Activated CD4-positive, alpha-beta T cell treated with anti-CD3 and anti-CD28 coated beads, Interleukin-2, amount 50 U/mL, for 48 hours (primary cell): ENCODE measurements around the gene LRCH1.
"Not testable (repeated sequence)": the region's sequence is repeated elsewhere in the genome, so short reads cannot be mapped to it uniquely, and the experiment has no call there.

Source experiments
- DNase-seq, 2 experiments: peaks; one replicate each; pipeline ENCODE4 v3.0.0-alpha.2; 2020

The LRCH1 gene

DNA sequence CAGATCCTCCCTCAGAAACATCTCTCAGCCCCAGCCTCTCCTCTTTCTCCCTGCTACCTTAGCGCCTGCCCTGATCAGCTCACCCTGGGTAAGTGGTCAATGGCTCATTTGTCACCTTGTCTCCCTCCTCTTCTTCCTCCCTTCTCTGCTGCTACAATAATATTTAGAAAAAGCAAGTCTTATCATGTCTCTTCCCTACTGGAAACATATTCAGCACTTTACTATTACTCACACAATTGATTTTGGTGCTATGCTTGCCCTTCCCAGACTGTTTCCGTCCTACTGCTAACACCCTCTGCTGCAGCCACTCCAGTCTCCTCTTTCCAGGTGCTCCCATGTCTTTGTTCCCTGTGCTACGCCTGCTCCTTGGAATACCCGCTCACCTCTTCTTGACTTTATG, 208.2 kb downstream of the LRCH1 start:
- no peak for DNase-seq

DNA sequence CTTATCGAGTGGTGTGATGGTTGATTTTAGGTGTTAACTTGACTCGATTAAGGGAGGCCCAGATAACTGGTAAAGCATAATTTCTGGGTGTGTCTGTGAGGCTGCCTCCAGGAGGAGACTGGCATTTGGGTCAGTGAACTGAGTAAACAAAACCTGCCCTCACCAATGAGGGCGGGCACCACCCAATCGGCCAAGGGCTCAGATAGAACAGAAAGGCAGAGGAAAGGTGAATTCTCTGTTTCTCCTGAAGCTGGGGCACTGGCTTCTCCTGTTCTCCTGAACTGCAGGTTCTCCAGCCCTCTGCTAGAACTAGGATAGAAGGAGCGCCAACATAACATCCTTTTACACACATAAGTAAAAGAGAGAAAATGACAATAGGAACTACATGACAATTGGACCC, 208.9 kb downstream of the LRCH1 start:
- DNase-seq, result no peak

DNA sequence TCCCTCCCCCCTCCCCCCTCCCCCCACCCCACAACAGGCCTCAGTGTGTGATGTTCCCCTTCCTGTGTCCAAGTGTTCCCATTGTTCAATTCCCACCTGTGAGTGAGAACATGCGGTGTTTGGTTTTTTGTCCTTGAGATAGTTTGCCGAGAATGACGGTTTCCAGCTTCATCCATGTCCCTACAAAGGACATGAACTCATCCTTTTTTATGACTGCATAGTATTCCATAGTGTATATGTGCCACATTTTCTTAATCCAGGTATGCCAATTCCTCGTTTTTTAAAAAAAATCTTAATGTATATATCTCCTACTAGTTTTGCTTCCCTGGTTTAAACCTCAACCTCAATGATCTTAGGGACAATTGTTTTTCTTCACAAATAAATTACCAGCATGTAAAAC, 217.0 kb downstream of the LRCH1 start:
- DNase-seq, result not testable (repeated sequence)

DNA sequence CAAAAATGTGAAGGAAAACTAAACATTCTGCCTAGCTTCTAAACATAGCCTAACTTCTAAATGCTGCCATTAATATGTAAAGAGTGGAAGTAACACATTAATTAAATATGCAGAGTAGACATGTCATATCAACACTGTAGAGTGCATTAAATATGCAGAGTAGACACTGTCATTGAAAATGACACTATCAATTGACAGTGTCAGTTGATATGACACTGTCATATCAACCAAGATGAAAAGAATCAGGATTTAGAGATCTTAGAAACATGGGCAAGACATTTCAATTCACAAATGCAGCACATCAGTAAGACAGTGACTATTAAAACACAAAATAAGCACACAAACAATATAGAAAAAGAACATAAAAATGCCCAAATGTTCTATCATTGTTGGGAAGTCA, 218.7 kb downstream of the LRCH1 start:
- no peak for DNase-seq

DNA sequence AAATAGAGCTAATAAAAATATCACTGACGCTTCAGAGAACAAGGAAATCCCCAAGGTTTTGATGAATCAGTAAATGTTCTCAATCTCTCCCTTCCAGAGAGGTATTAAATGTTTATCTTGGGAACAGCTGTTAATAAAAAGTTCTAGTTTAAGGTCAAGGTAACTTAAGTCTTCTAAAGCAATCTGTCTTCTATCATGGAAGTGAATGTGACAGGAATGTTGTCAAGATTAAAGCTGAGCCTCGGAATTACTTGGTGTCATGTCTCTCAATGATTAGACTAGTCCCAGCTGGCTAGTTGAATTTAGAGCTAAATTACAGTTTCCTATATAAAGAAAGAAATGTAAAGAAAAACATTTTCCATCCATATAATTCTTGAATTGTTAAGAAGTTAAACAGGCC, 220.6 kb downstream of the LRCH1 start:
- no peak for DNase-seq

DNA sequence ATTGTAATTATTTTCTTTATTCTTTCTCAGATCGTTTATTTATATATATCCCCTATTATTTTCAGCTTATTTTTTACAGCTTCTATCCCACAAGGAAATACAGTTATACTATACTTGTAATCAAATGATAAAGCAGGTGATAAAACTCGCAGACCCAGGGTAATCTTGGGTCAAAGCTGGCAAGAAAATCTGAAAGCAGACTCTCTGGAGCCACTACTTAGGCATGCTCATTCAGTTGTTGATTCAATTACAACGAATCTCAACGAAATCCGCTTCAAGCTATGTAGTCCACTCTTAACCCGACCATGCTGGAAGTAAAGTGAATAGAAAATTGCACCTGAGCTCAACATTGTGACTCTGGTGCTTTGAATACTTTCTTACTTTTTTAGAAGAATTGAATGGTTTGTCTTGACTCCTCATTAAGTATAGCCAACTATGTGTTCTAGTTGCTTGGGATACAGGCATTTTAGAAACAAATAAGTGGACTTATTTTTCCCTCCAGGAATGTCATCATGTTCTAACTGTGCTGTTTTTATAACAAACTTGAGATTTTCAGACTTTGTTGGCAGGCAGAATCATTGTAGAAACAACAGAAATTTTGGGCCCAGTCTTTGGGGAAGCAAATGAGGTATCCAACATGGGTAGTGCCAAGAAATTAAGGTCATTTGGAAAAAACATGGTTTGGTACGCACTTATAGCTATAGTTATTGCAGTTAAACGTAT, 222.6 kb downstream of the LRCH1 start:
- DNase-seq, result no peak

DNA sequence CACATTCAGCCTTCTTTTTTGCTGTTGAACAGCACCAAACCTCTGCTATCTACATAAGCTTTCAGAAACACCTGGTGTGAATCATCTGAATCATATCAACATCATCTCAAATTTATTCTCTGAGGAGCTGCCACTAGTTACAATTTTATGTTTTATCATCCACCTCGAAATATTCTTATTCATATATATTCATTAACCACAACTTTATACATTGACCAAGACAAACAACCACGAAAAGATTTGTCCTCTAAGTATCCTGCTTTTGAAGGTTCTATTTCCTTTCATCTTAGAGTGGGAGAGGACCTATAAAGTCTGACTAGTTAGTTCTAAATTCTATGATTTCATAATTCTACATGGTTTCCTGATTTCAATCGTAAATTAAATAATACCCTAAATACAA, 225.1 kb downstream of the LRCH1 start:
- no peak for DNase-seq

DNA sequence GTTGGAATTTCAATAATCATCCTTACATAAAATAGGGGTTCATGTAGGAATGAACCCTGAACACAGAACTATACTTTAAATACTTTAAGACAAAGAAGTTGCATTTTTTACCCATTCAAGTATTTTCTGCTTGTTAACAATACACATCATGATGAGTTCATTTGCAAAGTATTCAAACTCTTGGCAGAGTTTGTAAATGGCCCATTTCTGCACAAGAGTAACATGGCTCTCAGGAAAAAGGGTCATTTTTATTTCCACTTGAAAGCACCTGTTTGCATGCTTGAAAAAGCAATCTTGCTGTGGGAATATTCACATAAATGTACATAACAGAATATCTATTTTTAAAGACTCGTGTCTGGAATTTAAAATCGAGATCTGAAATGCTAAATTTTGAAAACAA, 225.9 kb downstream of the LRCH1 start:
- DNase-seq, result no peak

DNA sequence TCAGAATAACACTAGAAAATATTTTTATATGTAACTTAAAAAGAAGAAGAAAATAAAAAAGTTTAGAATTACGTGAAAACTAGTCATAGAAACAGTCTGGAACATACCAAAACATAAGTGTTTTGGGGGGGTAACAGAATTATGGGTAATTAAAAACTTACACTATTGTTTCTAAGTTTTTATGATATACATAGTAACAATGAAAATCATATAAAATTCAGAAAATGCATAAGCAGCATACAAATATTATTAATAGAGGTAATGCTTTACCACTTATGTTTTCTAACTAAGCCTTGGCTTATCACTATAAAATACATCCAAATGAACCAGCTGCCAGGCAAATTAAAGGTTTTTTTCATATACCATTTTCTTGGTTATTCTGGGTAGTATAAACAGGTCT, 229.1 kb downstream of the LRCH1 start:
- no peak for DNase-seq

DNA sequence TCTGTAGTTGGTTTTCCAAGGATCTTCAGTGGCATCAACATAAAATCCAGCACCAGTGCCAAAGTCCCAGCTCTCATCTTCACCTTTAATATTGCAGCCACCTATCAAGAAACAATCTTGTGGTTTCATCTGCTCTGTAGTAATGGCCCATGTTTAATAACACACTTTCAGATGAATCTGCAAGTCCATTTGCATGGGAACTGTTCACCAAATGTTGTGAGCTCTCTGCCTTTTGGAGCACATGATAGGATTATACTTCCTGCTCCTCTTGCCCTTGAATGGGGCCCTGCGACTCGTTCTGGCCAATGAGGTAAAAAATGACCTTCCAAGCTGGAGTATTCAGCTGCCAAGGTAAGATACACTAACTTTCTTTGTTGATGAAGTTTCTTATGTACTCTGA, 229.7 kb downstream of the LRCH1 start:
- no peak for DNase-seq

DNA sequence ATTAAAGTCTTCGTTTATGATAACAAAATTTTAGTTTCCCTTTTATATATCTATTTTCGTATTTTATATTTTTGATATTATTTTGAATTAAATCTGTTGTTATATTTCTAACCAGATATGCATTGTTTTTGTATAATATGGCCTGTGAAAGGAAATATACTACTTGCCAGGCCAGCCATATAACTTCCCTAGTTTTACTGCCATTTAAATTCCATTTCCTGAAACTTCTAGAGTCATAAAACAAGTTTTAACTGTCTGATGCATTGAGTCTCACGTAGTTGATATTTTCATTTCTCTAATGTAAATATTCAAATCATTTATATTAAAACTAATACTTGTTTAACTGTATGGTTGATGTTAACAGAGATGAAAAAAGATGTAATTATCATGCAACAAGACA, 230.5 kb downstream of the LRCH1 start:
- no peak for DNase-seq

DNA sequence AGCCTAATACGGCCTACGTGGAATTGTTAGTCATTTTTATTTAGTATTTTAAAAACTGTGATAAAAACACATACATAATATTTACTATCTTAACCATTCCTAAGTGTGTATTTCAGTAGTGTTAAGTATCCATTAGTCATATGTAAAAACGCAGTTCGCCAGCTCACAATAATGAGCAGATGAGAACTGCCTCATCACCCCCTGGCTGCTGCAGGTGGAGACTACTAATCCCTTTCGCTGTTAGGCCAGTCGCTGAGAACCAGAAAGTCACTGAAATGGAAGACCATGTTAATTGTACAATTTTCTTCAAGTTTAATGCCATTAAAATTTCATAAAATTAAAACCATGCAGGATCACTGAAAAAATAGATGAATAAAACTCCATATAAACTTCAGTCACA, 242.4 kb downstream of the LRCH1 start:
- DNase-seq, result no peak

DNA sequence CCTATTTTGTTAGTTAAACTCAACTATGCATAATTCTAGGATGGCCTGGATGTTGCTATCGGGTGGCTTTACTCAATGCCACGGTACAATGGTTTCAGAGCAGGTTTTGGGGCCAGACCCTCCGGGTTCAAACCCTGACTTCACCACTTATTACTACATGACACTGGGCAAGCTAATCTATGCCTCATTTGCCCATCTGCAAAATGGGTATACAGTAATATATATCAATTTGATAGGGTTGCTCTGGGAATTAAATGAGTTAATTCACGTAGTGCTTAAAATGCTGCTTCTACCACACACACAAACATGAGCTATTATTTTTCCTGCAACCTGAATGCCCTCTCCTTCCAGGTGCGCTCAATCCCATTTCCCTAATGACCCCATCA, 243.2 kb downstream of the LRCH1 start:
- no peak for DNase-seq

DNA sequence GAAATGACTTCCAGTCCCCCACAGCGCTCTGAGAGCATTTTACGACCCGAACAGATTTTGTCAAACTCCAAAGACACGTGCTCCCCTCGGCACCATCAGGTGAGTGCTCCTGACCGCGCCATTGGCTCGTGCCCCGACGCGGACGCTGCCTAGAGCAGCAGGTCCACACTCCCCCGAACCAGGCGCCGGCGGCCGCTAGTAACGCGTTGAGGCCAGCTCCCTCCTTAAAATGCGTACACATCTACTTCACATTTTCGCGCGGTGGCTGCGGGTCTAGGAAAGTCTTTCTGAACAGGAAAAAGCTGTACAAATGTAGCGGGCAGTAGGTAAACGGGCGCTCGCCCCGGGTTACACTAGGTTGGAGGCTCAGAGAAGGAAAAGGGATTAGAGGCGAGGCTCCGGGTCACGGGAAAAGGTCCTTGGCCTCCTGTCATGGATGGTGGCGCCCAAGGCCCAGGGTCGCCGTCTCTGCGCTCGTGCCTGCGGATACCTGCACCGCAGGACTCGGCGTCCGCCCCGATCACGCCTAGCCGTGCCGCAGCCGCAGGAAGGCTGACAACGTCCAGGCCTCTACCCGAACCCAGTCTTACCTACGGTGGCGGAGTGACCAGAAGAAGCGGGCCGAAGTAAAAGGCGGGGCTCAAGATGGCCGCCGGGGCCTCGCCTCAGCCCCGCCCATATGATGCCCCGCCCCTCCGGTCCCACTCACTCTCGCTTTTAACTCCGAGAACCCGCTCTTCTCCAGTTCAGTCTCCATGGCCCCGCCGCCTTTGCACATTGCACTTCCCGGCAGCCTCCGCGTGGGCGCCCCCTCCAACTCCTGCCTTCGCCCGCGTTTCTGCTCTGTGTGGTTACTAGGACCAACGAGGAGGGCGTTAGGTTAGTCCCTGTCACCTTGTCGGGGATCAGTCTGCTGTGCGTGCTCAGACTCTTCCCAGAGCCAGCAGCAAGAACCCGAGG, 243.8 kb downstream of the LRCH1 start, which contains the start of gene ESD:
ESD (minus strand) TSS at position 647 of the 960 bp plus-strand sequence. CDS start 5,748 bp downstream, outside the sequence.
- DNase-seq, result peak; percentile 98

DNA sequence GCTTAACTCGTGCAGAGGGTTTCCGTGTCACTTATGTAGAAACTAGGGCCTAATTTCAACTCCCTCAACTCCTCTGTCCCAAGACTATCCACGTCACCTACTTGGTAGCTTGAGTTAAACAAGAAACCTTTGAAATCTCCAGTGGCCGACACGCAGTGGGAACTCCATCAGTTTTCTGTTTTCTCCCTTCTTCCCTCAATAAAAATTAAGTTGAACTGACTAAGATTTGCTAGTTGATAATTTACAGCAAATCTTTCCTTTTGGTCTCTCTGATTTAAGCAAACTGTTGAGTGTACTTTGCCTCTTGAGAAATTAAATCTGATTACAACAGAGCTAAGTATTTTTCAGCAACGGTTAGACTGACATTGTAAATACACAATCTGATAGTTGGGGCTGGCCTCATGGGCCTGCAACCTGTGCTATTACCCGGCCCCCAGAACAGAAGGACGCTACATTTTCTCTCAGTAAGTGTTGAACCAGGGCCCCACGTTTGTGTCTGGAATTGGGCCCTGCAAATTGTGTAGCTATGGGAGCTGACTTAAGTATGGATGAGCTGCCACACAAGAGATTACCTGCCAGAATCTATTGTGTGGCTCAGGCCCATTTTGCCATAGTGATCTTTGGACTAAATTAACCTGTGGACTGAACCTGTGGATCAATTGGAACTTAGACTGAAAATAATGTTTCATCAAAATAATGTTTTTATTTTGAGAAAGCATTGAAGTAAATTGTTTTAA, 244.7 kb downstream of the LRCH1 start:
- peak in 1 of 2 experiments; percentile 8 for DNase-seq

DNA sequence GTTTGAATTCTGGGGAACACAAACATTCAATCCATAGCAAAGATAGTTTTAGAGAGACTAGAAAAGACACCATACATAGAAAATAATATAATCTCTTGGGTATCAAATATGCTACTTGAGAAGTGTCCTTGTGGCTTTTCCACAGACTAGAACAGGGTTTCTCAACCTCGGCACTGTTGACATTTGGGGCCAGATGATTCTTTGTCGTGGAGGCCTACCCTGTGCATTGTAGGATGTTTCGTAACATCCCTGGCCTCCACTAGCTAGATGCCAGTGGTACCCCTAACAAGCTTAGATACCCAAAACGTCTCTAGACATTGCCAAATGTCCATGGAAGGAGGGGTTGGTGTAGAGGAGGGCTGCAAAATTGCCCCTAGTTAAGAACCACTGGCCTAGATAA, 246.2 kb downstream of the LRCH1 start:
- no peak for DNase-seq

DNA sequence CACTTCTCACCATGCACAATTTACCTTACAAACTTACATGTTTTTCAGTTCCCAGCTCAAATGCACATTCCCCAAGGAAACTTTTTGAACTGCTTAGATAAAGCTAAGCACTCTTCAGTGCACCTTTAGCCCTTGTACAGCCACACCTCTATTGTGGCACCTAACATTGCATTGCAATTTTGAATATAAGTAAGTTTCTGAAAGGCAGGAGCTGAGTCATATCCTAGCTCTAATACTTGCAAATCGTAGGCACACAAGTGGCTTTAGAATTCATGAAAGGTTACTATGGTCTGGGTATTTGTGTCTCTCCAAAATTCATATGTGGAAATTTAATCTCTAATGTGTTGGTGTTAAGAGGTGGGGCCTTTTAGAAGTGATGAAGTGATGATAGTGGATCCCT, 248.9 kb downstream of the LRCH1 start:
- no peak for DNase-seq
